Thyroid gland (tissue), 4 donors: Measurements from ENCODE around the gene DNM2. TPM values are rescaled to one million over a fixed set of nuclear protein-coding genes. Genes with fewer than 3 reads are reported as not detected.

Experiments used
- DNase-seq, 2 donors: peaks; one replicate each; pipeline ENCODE4 v3.0.0-alpha.2; 2019
- H3K27ac ChIP-seq, 3 donors: fragments of 200-600 bp; sonication (generic); 1 replicate in 2 of 3; 2 replicates in 1 of 3; pipeline ENCODE4 v1.5.1; 2016 to 2019; ENCODE audit warnings: mild to moderate bottlenecking in 1 of 3, moderate library complexity in 1 of 3
- H3K27me3 ChIP-seq: fragments of 200-600 bp; sonication (generic); one replicate; pipeline ENCODE4 v1.5.1; 2019
- H3K36me3 ChIP-seq, 2 donors: fragments of 200-600 bp; sonication (generic); one replicate each; pipeline ENCODE4 v1.5.1; 2016 to 2019
- H3K4me1 ChIP-seq, 2 donors: fragments of 200-600 bp; sonication (generic); one replicate each; pipeline ENCODE4 v1.5.1; 2017 to 2019
- H3K4me3 ChIP-seq, 3 donors: fragments of 200-600 bp; sonication (generic); replicated peaks in 1 of 3; 1 replicate in 2 of 3; 2 replicates in 1 of 3; pipeline ENCODE4 v1.5.1; 2016; ENCODE audit warnings: mild to moderate bottlenecking in 1 of 3
- H3K9me3 ChIP-seq: fragments of 200-600 bp; sonication (generic); one replicate; pipeline ENCODE4 v1.5.1; 2017
- CTCF ChIP-seq, 6 experiments: fragments of 200-600 bp in 3 of 6; fragments of 450-650 bp in 3 of 6; sonication (generic) in 3 of 6; IDR thresholded peaks; one replicate each; pipeline ENCODE4 v1.5.1; 2016 to 2019; ENCODE audit warnings: antibody characterized with exemption in 6 of 6, mild to moderate bottlenecking in 2 of 6, inconsistent platforms in 1 of 6, moderate library complexity in 1 of 6
- POLR2A ChIP-seq, 2 donors: fragments of 450-650 bp; IDR thresholded peaks; one replicate each; pipeline ENCODE4 v1.6.1; 2017; ENCODE audit warnings: antibody characterized with exemption in 2 of 2, mild to moderate bottlenecking in 2 of 2, moderate library complexity in 1 of 2
- WGBS, 2 donors: methylation state at CpG; one replicate each; pipeline ENCODE4 v1.1.5; 2017; 5-methylcytosine and 5-hydroxymethylcytosine counted together
- intact Hi-C: fragments of 100-400 bp; cut with DNase I; formaldehyde crosslinking; loops from one replicate; pipeline ENCODE4 v1.15.1; 2023
- total RNA-seq, 4 donors: library from RNA; depleted of rRNA; stranded (reverse); fragments of >200 nt; gene quantifications; one replicate each; pipeline ENCODE4 v1.2.3, GENCODE V29; 2016

The DNM2 gene
- total RNA-seq, 4 donors from 2014 or later = 95.1 to 155 (median 120) TPM

GRCh38 chr19:10761443-10762250 is 43.8 kb downstream of the DNM2 start:
- Histone ChIP-seq H3K4me3 (no peak overlapping the region), H3K27ac (peak overlapping the region in 2 of 3 donors; percentile 64), H3K27me3 (no peaks in the 10 kb centered on the region), H3K9me3 (no peaks in the 10 kb centered on the region), H3K4me1 (peaks cover 27 to 66% of the 10 kb centered on the region in 2 donors), H3K36me3 (peaks cover 0 to 3% of the 10 kb centered on the region in 2 donors)
- intact Hi-C loops = no loop called here
- TF ChIP-seq CTCF (IDR thresholded peaks at IDR 0.05) = no peak
- no peak for TF ChIP-seq POLR2A (IDR thresholded peaks at IDR 0.05)
- 88 to 90% methylated on average over 19 of the region's 19 CpGs for WGBS, 2 donors
- DNase-seq = peak; percentile 29 to 37

DNA sequence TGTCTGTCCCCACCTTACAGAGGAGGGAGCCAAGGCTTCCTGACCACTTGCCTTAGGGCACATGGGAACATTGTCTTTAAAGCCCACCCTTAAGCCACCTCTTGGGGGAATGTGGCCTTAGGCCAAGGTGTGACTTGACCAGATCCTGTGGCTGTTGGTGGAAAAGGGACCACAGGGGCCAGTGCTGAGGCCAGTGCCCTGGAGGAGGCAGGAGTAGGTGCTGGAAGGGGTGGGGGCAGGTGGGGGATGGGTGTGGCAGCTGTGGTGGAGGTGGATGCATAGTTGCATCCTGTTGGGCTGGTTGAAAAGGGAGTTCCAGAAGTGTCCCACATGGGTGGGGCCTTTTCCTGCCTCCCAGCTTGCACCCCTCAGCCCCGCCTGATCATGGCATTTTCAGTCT is 44.8 kb downstream of the DNM2 start:
- Histone ChIP-seq H3K27me3 (no peaks in the 10 kb centered on the region), H3K4me1 (peaks cover 33 to 75% of the 10 kb centered on the region in 2 donors), H3K9me3 (no peaks in the 10 kb centered on the region), H3K4me3 (no peak overlapping the region), H3K27ac (peak overlapping the region in 2 of 3 donors; percentile 64), H3K36me3 (peaks cover 0 to 3% of the 10 kb centered on the region in 2 donors)
- no peak for DNase-seq
- intact Hi-C loops = no loop called here
- TF ChIP-seq CTCF (IDR thresholded peaks at IDR 0.05) (no peak), POLR2A (IDR thresholded peaks at IDR 0.05) (no peak)
- 81 to 87% methylated on average over 1 of the region's 1 CpG for WGBS, 2 donors

- no peaks in the 10 kb centered on the region for H3K27me3 ChIP-seq
- TF ChIP-seq CTCF (IDR thresholded peaks at IDR 0.05) = no peak
- no peak for TF ChIP-seq POLR2A (IDR thresholded peaks at IDR 0.05)
- intact Hi-C loops = no loop called here
- WGBS, 2 donors = 75% methylated on average over 4 to 5 of the region's 5 CpGs
- DNase-seq = no peak
- no peak overlapping the region for H3K27ac ChIP-seq
- no peak overlapping the region for H3K4me3 ChIP-seq
- H3K4me1 ChIP-seq = peaks cover 33 to 78% of the 10 kb centered on the region in 2 donors
- H3K36me3 ChIP-seq = peaks cover 0 to 3% of the 10 kb centered on the region in 2 donors
- no peaks in the 10 kb centered on the region for H3K9me3 ChIP-seq
Observed at GRCh38 chr19:10763411-10763810, 45.5 kb downstream of the DNM2 start.

DNA sequence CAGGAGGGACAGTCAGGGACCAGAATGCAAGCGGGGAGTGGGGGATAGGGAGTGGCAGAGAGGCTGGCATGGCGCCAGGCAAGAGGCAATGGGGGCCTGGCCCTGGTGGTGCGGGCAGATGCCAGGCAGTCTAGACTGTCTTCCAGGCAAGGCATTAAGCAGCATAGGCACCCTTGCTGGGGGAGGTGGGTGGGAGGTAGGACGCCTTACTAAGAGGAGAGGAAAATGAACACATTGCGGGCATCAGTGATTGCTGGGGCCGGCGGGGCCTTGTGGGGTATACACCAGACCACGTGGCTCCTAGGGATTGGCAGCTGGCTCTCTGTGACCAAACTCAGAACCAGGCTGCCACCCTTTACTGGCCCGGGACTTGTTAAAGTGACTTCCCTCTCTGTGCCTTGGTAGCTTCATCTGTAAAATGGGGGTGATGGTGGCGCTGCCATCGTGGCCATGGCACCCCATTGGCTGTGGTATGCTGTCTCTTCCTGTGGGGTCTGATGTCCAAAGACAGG is 46.0 kb downstream of the DNM2 start:
- DNase-seq = no peak
- intact Hi-C loops = no loop called here
- Histone ChIP-seq H3K27ac (no peak overlapping the region), H3K36me3 (peaks cover 0 to 3% of the 10 kb centered on the region in 2 donors), H3K4me3 (no peak overlapping the region), H3K27me3 (no peaks in the 10 kb centered on the region), H3K4me1 (peaks cover 33 to 83% of the 10 kb centered on the region in 2 donors), H3K9me3 (no peaks in the 10 kb centered on the region)
- 64 to 76% methylated on average over 6 to 10 of the region's 11 CpGs for WGBS, 2 donors
- TF ChIP-seq POLR2A (IDR thresholded peaks at IDR 0.05) = no peak
- TF ChIP-seq CTCF (IDR thresholded peaks at IDR 0.05) = no peak

- WGBS, 2 donors = 82 to 91% methylated on average over 7 to 9 of the region's 9 CpGs
- Histone ChIP-seq H3K9me3 (no peaks in the 10 kb centered on the region), H3K27me3 (no peaks in the 10 kb centered on the region), H3K4me3 (no peak overlapping the region), H3K27ac (no peak overlapping the region), H3K4me1 (peaks cover 33 to 83% of the 10 kb centered on the region in 2 donors), H3K36me3 (peaks cover 0 to 3% of the 10 kb centered on the region in 2 donors)
- no peak for TF ChIP-seq CTCF (IDR thresholded peaks at IDR 0.05)
- no peak for TF ChIP-seq POLR2A (IDR thresholded peaks at IDR 0.05)
- no peak for DNase-seq
- intact Hi-C loops = no loop called here
Observed at GRCh38 chr19:10764340-10764894, 46.5 kb downstream of the DNM2 start.
